ENCODE data around the gene EWSR1.

EWSR1 gene

DNA sequence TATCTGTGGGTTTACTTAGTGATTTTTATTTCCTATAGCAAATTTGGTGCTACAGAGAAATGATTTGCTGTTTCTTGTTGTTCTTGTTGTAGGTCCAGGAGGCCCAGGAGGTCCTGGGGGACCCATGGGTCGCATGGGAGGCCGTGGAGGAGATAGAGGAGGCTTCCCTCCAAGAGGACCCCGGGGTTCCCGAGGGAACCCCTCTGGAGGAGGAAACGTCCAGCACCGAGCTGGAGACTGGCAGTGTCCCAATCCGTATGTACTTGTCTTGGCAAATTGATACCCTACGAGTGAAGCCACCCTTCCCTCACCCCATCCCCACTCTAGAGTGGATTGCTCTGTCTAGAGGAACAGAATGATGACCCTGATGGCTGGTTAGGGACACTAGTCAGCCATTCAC lies 30.6 kb downstream of the EWSR1 start:
- TF ChIP-seq SPI1 (IDR thresholded peaks at IDR 0.05; ENCODE audit: borderline replicate concordance, low read depth) (no peak), POLR2AphosphoS5 (IDR thresholded peaks at IDR 0.05; ENCODE audit: low read depth) (no peak)
- TF ChIP-seq, protein P1, sequence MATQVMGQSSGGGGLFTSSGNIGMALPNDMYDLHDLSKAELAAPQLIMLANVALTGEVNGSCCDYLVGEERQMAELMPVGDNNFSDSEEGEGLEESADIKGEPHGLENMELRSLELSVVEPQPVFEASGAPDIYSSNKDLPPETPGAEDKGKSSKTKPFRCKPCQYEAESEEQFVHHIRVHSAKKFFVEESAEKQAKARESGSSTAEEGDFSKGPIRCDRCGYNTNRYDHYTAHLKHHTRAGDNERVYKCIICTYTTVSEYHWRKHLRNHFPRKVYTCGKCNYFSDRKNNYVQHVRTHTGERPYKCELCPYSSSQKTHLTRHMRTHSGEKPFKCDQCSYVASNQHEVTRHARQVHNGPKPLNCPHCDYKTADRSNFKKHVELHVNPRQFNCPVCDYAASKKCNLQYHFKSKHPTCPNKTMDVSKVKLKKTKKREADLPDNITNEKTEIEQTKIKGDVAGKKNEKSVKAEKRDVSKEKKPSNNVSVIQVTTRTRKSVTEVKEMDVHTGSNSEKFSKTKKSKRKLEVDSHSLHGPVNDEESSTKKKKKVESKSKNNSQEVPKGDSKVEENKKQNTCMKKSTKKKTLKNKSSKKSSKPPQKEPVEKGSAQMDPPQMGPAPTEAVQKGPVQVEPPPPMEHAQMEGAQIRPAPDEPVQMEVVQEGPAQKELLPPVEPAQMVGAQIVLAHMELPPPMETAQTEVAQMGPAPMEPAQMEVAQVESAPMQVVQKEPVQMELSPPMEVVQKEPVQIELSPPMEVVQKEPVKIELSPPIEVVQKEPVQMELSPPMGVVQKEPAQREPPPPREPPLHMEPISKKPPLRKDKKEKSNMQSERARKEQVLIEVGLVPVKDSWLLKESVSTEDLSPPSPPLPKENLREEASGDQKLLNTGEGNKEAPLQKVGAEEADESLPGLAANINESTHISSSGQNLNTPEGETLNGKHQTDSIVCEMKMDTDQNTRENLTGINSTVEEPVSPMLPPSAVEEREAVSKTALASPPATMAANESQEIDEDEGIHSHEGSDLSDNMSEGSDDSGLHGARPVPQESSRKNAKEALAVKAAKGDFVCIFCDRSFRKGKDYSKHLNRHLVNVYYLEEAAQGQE (IDR thresholded peaks at IDR 0.05; ENCODE audit: insufficient replicate concordance, low read depth) = no peak
- TF ChIP-seq, protein P2, sequence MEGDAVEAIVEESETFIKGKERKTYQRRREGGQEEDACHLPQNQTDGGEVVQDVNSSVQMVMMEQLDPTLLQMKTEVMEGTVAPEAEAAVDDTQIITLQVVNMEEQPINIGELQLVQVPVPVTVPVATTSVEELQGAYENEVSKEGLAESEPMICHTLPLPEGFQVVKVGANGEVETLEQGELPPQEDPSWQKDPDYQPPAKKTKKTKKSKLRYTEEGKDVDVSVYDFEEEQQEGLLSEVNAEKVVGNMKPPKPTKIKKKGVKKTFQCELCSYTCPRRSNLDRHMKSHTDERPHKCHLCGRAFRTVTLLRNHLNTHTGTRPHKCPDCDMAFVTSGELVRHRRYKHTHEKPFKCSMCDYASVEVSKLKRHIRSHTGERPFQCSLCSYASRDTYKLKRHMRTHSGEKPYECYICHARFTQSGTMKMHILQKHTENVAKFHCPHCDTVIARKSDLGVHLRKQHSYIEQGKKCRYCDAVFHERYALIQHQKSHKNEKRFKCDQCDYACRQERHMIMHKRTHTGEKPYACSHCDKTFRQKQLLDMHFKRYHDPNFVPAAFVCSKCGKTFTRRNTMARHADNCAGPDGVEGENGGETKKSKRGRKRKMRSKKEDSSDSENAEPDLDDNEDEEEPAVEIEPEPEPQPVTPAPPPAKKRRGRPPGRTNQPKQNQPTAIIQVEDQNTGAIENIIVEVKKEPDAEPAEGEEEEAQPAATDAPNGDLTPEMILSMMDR (IDR thresholded peaks at IDR 0.05; ENCODE audit: insufficient read depth, low read length) = no peak
- Histone ChIP-seq H3K27ac (replicated peaks) (no peak overlapping the region), H3K27me3 (ENCODE audit: insufficient read depth, poor library complexity, severe bottlenecking) (no peaks in the 10 kb centered on the region), H3K4me3 (replicated peaks; ENCODE audit: insufficient read depth, low read length) (no peak overlapping the region)
- no peak for DNase-seq (ENCODE audit: low read depth in 1 of 2, low spot score in 1 of 2)

DNA sequence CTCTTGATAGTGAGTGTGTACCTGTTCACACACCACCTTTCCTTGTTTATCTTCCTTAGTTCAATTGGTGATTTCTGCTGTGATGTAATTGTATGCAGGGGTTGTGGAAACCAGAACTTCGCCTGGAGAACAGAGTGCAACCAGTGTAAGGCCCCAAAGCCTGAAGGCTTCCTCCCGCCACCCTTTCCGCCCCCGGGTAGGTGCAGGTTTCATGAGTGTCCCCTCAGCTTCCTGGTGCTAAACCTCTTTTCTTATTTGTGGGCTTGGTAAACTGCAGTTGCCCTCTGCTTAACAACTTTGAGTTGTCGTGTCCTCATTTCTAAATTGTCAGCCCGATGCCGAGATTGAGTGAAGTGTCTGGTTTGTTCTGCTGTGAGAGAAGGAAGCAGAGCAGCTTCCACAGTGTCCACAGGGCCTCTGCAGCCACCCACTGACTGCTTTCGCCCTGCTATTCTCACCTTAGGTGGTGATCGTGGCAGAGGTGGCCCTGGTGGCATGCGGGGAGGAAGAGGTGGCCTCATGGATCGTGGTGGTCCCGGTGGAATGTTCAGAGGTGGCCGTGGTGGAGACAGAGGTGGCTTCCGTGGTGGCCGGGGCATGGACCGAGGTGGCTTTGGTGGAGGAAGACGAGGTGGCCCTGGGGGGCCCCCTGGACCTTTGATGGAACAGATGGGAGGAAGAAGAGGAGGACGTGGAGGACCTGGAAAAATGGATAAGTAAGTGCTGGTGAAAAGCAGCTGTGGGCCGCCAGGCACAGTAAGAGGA lies 31.2 kb downstream of the EWSR1 start:
- TF ChIP-seq, protein P2 (IDR thresholded peaks at IDR 0.05; ENCODE audit: insufficient read depth, low read length) = no peak
- DNase-seq (ENCODE audit: low read depth in 1 of 2, low spot score in 1 of 2) = no peak
- Histone ChIP-seq H3K27ac (replicated peaks) (no peak overlapping the region), H3K27me3 (ENCODE audit: insufficient read depth, poor library complexity, severe bottlenecking) (no peaks in the 10 kb centered on the region), H3K4me3 (replicated peaks; ENCODE audit: insufficient read depth, low read length) (no peak overlapping the region)

- no peak overlapping the region for H3K4me3 ChIP-seq (replicated peaks; ENCODE audit: insufficient read depth, low read length)
- H3K27ac ChIP-seq (replicated peaks) = no peak overlapping the region
- no peak for DNase-seq (ENCODE audit: low read depth in 1 of 2, low spot score in 1 of 2)
- no peaks in the 10 kb centered on the region for H3K27me3 ChIP-seq (ENCODE audit: insufficient read depth, poor library complexity, severe bottlenecking)
- TF ChIP-seq, protein P2 (IDR thresholded peaks at IDR 0.05; ENCODE audit: insufficient read depth, low read length) = no peak
- no peak for TF ChIP-seq POLR2AphosphoS5 (IDR thresholded peaks at IDR 0.05; ENCODE audit: low read depth)
- TF ChIP-seq GABPA (IDR thresholded peaks at IDR 0.05; ENCODE audit: low read depth) = no peak
- TF ChIP-seq, protein P1 (IDR thresholded peaks at IDR 0.05; ENCODE audit: insufficient replicate concordance, low read depth) = no peak
- no peak for TF ChIP-seq SPI1 (IDR thresholded peaks at IDR 0.05; ENCODE audit: borderline replicate concordance, low read depth)
Measured at GRCh38 chr22:29300467-29300806, 32.4 kb downstream of the EWSR1 start.

Measured in HL-60 (cell line).